Mesodermal cell (in vitro differentiated cells): ENCODE results near the gene CDC7.

ENCODE experiments used
- H3K27ac ChIP-seq: 2 replicates; pipeline ENCODE4 v1.7.0; 2013; ENCODE audit warnings: mild to moderate bottlenecking, low read depth, low read length, moderate library complexity; ENCODE audit not compliant: severe bottlenecking
- H3K36me3 ChIP-seq: 2 replicates; pipeline ENCODE4 v1.7.1; 2013; ENCODE audit warnings: mild to moderate bottlenecking, low read length, moderate library complexity; ENCODE audit not compliant: control insufficient read depth, insufficient read depth
- H3K4me1 ChIP-seq: one replicate; pipeline ENCODE4 v1.7.1; 2013; ENCODE audit warnings: mild to moderate bottlenecking, low read length; ENCODE audit not compliant: insufficient read depth, control insufficient read depth, poor library complexity, severe bottlenecking
- H3K4me3 ChIP-seq: 2 replicates; pipeline ENCODE4 v1.7.0; 2013; ENCODE audit warnings: low read length, control low read depth, mild to moderate bottlenecking; ENCODE audit not compliant: insufficient read depth, poor library complexity, severe bottlenecking; ENCODE audit errors: extremely low read depth
- H3K9me3 ChIP-seq: 2 replicates; pipeline ENCODE4 v1.7.1; 2013; ENCODE audit warnings: mild to moderate bottlenecking, low read length, moderate library complexity; ENCODE audit not compliant: control insufficient read depth
- WGBS, 2 experiments: methylation state at CpG; one replicate each; pipeline ENCODE4 v1.1.5; 2013; ENCODE audit warnings: missing lambda C conversion rate in 2 of 2; ENCODE audit not compliant: insufficient coverage in 2 of 2; 5-methylcytosine and 5-hydroxymethylcytosine counted together

Gene CDC7

GRCh38 chr1:91527781-91528180 is 27.1 kb downstream of the CDC7 start:
- Histone ChIP-seq H3K27ac (no peak overlapping the region), H3K36me3 (peaks cover 4% of the 10 kb centered on the region), H3K9me3 (no peaks in the 10 kb centered on the region), H3K4me1 (no peaks in the 10 kb centered on the region), H3K4me3 (no peak overlapping the region)
- WGBS, 2 experiments = no CpG with 5 or more reads among the region's 2 CpGs

GRCh38 chr1:91529856-91530255 is 29.2 kb downstream of the CDC7 start:
- Histone ChIP-seq H3K4me3 (no peak overlapping the region), H3K27ac (no peak overlapping the region), H3K9me3 (no peaks in the 10 kb centered on the region), H3K4me1 (no peaks in the 10 kb centered on the region), H3K36me3 (no peaks in the 10 kb centered on the region)
- WGBS, 2 experiments = 84 to 87% methylated on average over 1 of the region's 3 CpGs

GRCh38 chr1:91533361-91534024 is 32.8 kb downstream of the CDC7 start:
- no peaks in the 10 kb centered on the region for H3K9me3 ChIP-seq
- 96 to 97% methylated on average over 3 of the region's 4 CpGs for WGBS, 2 experiments
- H3K4me3 ChIP-seq = no peak overlapping the region
- H3K4me1 ChIP-seq = no peaks in the 10 kb centered on the region
- no peaks in the 10 kb centered on the region for H3K36me3 ChIP-seq
- no peak overlapping the region for H3K27ac ChIP-seq

- Histone ChIP-seq H3K9me3 (no peaks in the 10 kb centered on the region), H3K36me3 (no peaks in the 10 kb centered on the region), H3K4me1 (no peaks in the 10 kb centered on the region), H3K27ac (no peak overlapping the region), H3K4me3 (no peak overlapping the region)
- 97% methylated on average over 26 to 30 of the region's 34 CpGs for WGBS, 2 experiments
Measured at GRCh38 chr1:91535441-91535840, 34.8 kb downstream of the CDC7 start.

GRCh38 chr1:91537281-91537986 is 36.8 kb downstream of the CDC7 start:
- Histone ChIP-seq H3K4me3 (no peak overlapping the region), H3K9me3 (no peaks in the 10 kb centered on the region), H3K4me1 (no peaks in the 10 kb centered on the region), H3K36me3 (no peaks in the 10 kb centered on the region), H3K27ac (no peak overlapping the region)

- no CpG with 5 or more reads among the region's 2 CpGs for WGBS, 2 experiments
- no peaks in the 10 kb centered on the region for H3K4me1 ChIP-seq
Measured at GRCh38 chr1:91537987-91538304, 37.3 kb downstream of the CDC7 start.

GRCh38 chr1:91540910-91541309 is 40.3 kb downstream of the CDC7 start:
- no peak overlapping the region for H3K27ac ChIP-seq
- no CpG with 5 or more reads among the region's 1 CpG for WGBS, 2 experiments

More at GRCh38 chr1:91537987-91538304, 37.3 kb downstream of the CDC7 start:
- no peak overlapping the region for H3K27ac ChIP-seq
- no peak overlapping the region for H3K4me3 ChIP-seq
- H3K36me3 ChIP-seq = no peaks in the 10 kb centered on the region
- H3K9me3 ChIP-seq = no peaks in the 10 kb centered on the region

GRCh38 chr1:91541918-91542533 is 41.4 kb downstream of the CDC7 start:
- H3K9me3 ChIP-seq = no peaks in the 10 kb centered on the region
- no peaks in the 10 kb centered on the region for H3K4me1 ChIP-seq
- H3K36me3 ChIP-seq = no peaks in the 10 kb centered on the region
- no peak overlapping the region for H3K4me3 ChIP-seq
- 84 to 86% methylated on average over 1 to 3 of the region's 5 CpGs for WGBS, 2 experiments
- H3K27ac ChIP-seq = no peak overlapping the region

More at GRCh38 chr1:91540910-91541309, 40.3 kb downstream of the CDC7 start:
- Histone ChIP-seq H3K4me1 (no peaks in the 10 kb centered on the region), H3K4me3 (no peak overlapping the region), H3K36me3 (no peaks in the 10 kb centered on the region), H3K9me3 (no peaks in the 10 kb centered on the region)

- H3K4me3 ChIP-seq = no peak overlapping the region
- WGBS, 2 experiments = 95 to 96% methylated on average over 10 to 12 of the region's 13 CpGs
- H3K36me3 ChIP-seq = no peaks in the 10 kb centered on the region
- H3K4me1 ChIP-seq = peaks cover 7% of the 10 kb centered on the region
- peaks cover 2% of the 10 kb centered on the region for H3K9me3 ChIP-seq
- no peak overlapping the region for H3K27ac ChIP-seq
Measured at GRCh38 chr1:91545506-91546300, 45.1 kb downstream of the CDC7 start.

- Histone ChIP-seq H3K4me1 (peaks cover 7% of the 10 kb centered on the region), H3K4me3 (no peak overlapping the region), H3K27ac (no peak overlapping the region), H3K36me3 (no peaks in the 10 kb centered on the region), H3K9me3 (peaks cover 6% of the 10 kb centered on the region)
- 90 to 94% methylated on average over 18 of the region's 18 CpGs for WGBS, 2 experiments
Measured at GRCh38 chr1:91546301-91546581, 45.6 kb downstream of the CDC7 start.
